Stimulated activated naive CD8-positive, alpha-beta T cell treated with anti-CD3 and anti-CD28 coated beads, Interleukin-15, Interleukin-2, amounts not matched to agents 100 ng/mL and 50 ng/mL, for 24 hours (primary cell): ENCODE data around the gene IPO4.
"Not testable (repeated sequence)": the region's sequence is repeated elsewhere in the genome, so short reads cannot be mapped to it uniquely, and the experiment has no call there.

Experiments used
- H3K27ac Mint-ChIP-seq: one replicate; pipeline ENCODE4 v1.8.0; 2021; ENCODE audit warnings: mild to moderate bottlenecking, mixed read lengths
- H3K27me3 Mint-ChIP-seq: one replicate; pipeline ENCODE4 v1.8.0; 2021; ENCODE audit warnings: mixed read lengths
- H3K36me3 Mint-ChIP-seq: one replicate; pipeline ENCODE4 v1.8.0; 2021; ENCODE audit warnings: low read depth, mixed read lengths
- H3K4me1 Mint-ChIP-seq: one replicate; pipeline ENCODE4 v1.8.0; 2021; ENCODE audit warnings: low read depth, mixed read lengths
- H3K4me3 Mint-ChIP-seq: one replicate; pipeline ENCODE4 v1.8.0; 2021; ENCODE audit warnings: mild to moderate bottlenecking, mixed read lengths
- H3K9me3 Mint-ChIP-seq: one replicate; pipeline ENCODE4 v1.8.0; 2021; ENCODE audit warnings: mixed read lengths

IPO4 gene

DNA sequence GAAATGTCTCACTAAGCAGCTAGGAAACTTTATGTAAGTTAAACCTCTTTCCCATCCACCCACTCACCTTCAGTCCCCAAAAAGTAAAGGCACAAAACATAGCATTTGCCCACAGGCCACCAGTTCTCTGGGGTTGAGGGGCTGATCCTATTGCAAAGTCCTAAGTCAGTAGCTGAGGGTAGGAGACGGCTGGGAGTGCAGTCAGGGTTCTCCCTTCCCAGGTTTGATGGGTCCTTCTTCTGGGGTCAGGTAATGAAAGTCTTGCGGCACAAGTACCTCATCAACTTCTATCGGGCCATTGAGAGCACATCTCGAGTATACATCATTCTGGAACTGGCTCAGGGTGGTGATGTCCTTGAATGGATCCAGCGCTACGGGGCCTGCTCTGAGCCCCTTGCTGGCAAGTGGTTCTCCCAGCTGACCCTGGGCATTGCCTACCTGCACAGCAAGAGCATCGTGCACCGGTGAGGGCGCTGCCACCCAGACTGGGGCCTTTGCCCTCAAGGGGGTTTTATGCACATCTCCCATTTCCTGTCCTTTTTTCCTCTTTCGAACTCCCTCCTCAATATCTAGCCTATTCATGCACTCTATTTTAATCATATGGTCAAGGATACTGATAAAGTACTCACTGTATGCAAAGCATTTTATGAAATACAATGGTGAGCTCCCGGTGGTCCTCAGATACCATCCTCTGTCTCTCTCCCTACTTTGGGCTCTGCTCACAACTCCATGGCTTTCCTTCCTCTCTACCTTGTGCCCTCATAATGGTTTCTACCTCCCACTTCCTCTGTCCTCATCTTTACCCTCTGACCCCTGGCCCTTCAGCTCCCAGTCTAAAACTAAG is 17.9 kb upstream of the IPO4 start:
- Mint-ChIP-seq H3K4me3 (no peak overlapping the region), H3K27me3 (no peaks in the 10 kb centered on the region), H3K9me3 (peaks cover 9% of the 10 kb centered on the region), H3K36me3 (peaks cover 86% of the 10 kb centered on the region), H3K4me1 (peaks cover 35% of the 10 kb centered on the region), H3K27ac (peak overlapping the region; percentile 54)

GRCh38 chr14:24204163-24205146 is 15.8 kb upstream of the IPO4 start:
- Mint-ChIP-seq H3K4me1 (peaks cover 33% of the 10 kb centered on the region), H3K27ac (peak overlapping the region; percentile 8), H3K9me3 (peaks cover 9% of the 10 kb centered on the region), H3K36me3 (peaks cover 81% of the 10 kb centered on the region), H3K27me3 (no peaks in the 10 kb centered on the region), H3K4me3 (no peak overlapping the region)

GRCh38 chr14:24203249-24203886 is 14.8 kb upstream of the IPO4 start:
- not testable (repeated sequence) for H3K27ac Mint-ChIP-seq, H3K4me3 Mint-ChIP-seq, H3K9me3 Mint-ChIP-seq, H3K27me3 Mint-ChIP-seq
- Mint-ChIP-seq H3K4me1 (peaks cover 44% of the 10 kb centered on the region), H3K36me3 (peaks cover 86% of the 10 kb centered on the region)

- Mint-ChIP-seq H3K36me3 (peaks cover 78% of the 10 kb centered on the region), H3K4me1 (peaks cover 43% of the 10 kb centered on the region)
- H3K9me3 Mint-ChIP-seq, H3K27ac Mint-ChIP-seq, H3K27me3 Mint-ChIP-seq, H3K4me3 Mint-ChIP-seq: not testable (repeated sequence)
These were observed 13.9 kb upstream of the IPO4 start for GRCh38 chr14:24202538-24202937.

- peaks cover 47% of the 10 kb centered on the region for H3K4me1 Mint-ChIP-seq
- H3K27ac Mint-ChIP-seq = peak overlapping the region; percentile 24
- H3K4me3 Mint-ChIP-seq = peak overlapping the region; percentile 34
- no peaks in the 10 kb centered on the region for H3K27me3 Mint-ChIP-seq
- peaks cover 51% of the 10 kb centered on the region for H3K36me3 Mint-ChIP-seq
- peaks cover 9% of the 10 kb centered on the region for H3K9me3 Mint-ChIP-seq
These were observed 10.4 kb upstream of the IPO4 start for GRCh38 chr14:24198814-24199524.

DNA sequence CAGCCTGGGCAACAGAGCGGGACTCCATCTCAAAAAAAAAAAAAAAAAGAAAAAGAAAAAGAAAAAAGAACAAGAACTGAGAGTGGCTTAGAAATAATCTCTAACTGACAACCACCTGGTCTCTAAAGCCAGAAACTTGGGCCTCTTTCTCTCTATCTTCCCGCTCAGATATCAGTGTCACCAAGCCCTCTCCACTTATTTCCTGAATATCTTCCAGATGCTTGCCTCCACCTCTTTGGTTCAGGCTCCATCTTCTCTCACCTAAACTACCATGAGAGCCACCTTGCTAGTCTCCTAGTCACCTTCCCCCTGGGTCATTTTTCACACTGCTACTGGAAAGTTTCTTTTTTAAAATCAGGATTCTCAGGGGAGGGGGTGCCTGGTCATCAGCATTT is 8.4 kb upstream of the IPO4 start:
- Mint-ChIP-seq H3K4me3 (peak overlapping the region; percentile 88), H3K27me3 (no peaks in the 10 kb centered on the region), H3K9me3 (peaks cover 1% of the 10 kb centered on the region), H3K27ac (no peak overlapping the region), H3K36me3 (peaks cover 47% of the 10 kb centered on the region), H3K4me1 (peaks cover 60% of the 10 kb centered on the region)

- H3K27me3 Mint-ChIP-seq = no peaks in the 10 kb centered on the region
These were observed 7.7 kb upstream of the IPO4 start for GRCh38 chr14:24196071-24197055.

GRCh38 chr14:24195186-24196070 is 6.8 kb upstream of the IPO4 start, which contains the start of gene TM9SF1:
TSS of gene TM9SF1 (minus strand) at chr14:24195441. CDS start at chr14:24195019, 422 bp downstream.
- Mint-ChIP-seq H3K27ac (peak within 1 kb of the TSS; percentile 89), H3K9me3 (no peaks in the 10 kb centered on the region), H3K36me3 (peaks cover 42% of the 10 kb centered on the region), H3K27me3 (no peaks in the 10 kb centered on the region), H3K4me1 (peaks cover 63% of the 10 kb centered on the region), H3K4me3 (peak within 1 kb of the TSS; percentile 88)

More at GRCh38 chr14:24196071-24197055, 7.7 kb upstream of the IPO4 start:
- peak overlapping the region; percentile 88 for H3K4me3 Mint-ChIP-seq
- peaks cover 64% of the 10 kb centered on the region for H3K4me1 Mint-ChIP-seq
- no peaks in the 10 kb centered on the region for H3K9me3 Mint-ChIP-seq
- peak overlapping the region; percentile 89 for H3K27ac Mint-ChIP-seq
- peaks cover 44% of the 10 kb centered on the region for H3K36me3 Mint-ChIP-seq

DNA sequence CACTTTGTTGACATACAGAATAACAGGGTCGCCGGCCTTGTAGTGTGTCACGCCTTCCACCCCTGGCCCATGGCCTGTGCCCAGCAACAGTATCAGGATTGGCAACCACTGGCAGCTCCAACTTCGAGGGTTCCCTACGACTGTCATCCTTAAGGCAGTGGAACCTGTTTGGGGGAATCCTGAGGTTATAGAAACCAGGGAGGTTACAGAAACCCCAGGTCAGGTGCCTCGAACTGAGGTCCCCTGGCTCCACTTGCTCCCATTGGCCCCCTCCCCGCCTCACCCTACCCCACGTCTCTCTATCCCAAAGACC is 6.2 kb upstream of the IPO4 start:
- peaks cover 42% of the 10 kb centered on the region for H3K36me3 Mint-ChIP-seq
- H3K9me3 Mint-ChIP-seq = no peaks in the 10 kb centered on the region
- no peaks in the 10 kb centered on the region for H3K27me3 Mint-ChIP-seq
- peaks cover 64% of the 10 kb centered on the region for H3K4me1 Mint-ChIP-seq
- H3K4me3 Mint-ChIP-seq = peak overlapping the region; percentile 88
- H3K27ac Mint-ChIP-seq = peak overlapping the region; percentile 89

- no peaks in the 10 kb centered on the region for H3K9me3 Mint-ChIP-seq
- peak overlapping the region; percentile 88 for H3K4me3 Mint-ChIP-seq
- peak overlapping the region; percentile 89 for H3K27ac Mint-ChIP-seq
- H3K36me3 Mint-ChIP-seq = peaks cover 41% of the 10 kb centered on the region
- H3K27me3 Mint-ChIP-seq = no peaks in the 10 kb centered on the region
- peaks cover 64% of the 10 kb centered on the region for H3K4me1 Mint-ChIP-seq
These were observed 5.7 kb upstream of the IPO4 start for GRCh38 chr14:24194186-24194872.

DNA sequence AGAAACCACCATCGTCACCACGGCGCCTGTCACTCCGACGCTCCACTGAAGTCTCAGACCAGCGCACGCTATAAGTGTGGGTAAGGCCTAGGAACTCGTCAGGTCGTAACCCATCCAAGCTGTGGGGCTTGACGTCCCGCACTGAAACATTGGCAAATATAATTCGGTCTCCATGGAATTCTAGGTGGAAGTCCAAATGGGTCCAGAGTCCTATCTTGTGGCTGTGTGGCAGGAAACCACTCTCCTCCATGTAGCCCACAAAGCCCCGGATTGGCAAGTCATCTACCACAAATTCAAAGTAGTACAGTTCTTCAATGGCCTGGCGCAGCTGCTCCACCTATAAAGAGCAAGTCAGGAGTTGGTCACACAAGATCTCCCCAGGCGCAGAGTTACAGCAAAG is 4.3 kb upstream of the IPO4 start:
- H3K4me1 Mint-ChIP-seq = peaks cover 61% of the 10 kb centered on the region
- no peak overlapping the region for H3K4me3 Mint-ChIP-seq
- H3K27ac Mint-ChIP-seq = no peak overlapping the region
- H3K9me3 Mint-ChIP-seq = no peaks in the 10 kb centered on the region
- H3K36me3 Mint-ChIP-seq = peaks cover 37% of the 10 kb centered on the region
- H3K27me3 Mint-ChIP-seq = no peaks in the 10 kb centered on the region

DNA sequence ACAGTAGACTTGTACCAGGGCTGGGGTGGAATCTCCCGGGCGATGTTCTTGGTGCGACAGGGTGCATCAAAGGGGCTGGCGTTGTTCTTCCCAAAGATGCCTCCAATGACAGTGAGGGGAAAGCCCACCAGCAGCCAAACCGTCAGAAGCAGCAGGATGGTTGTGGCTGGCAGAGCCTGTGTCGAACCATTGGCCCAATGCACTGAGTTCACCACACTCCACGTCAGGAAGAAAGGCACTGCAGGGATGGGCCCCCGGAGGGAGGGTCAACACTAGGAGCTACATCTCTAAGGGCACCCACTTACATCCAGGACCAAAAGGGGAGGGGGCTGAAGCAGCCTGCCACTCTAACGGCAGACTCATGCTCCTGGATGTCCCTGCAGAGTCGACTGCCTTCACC is 1.8 kb upstream of the IPO4 start:
- no peaks in the 10 kb centered on the region for H3K9me3 Mint-ChIP-seq
- H3K36me3 Mint-ChIP-seq = peaks cover 47% of the 10 kb centered on the region
- no peaks in the 10 kb centered on the region for H3K27me3 Mint-ChIP-seq
- no peak overlapping the region for H3K27ac Mint-ChIP-seq
- H3K4me1 Mint-ChIP-seq = peaks cover 59% of the 10 kb centered on the region
- no peak overlapping the region for H3K4me3 Mint-ChIP-seq
